Cortex of kidney (tissue), 1 donor: ENCODE results near the gene TLR9.

Source experiments
- DNase-seq: peaks from one replicate; lab custom pipeline; 2025; lab: John Stamatoyannopoulos, UW

The TLR9 gene

DNA sequence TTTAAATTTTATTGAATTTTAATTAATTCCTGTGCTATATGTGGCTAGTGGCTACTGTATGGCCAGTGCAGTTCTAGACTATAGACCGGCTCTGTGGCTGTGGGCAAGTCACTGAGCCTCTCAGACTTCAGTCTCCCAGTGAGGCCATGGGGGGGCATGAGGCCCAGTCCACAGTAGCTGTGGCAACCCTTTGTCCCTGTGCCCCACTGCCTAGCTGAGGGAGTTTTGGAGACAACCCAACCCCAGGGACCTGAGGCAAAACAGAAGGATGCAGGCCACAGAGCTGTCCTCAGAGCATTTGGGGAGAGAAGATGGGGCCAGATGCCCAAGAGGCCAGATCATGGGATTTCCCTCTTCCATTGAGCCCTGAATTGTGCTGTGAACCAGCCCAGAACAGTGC, 52.3 kb downstream of the TLR9 start:
- DNase-seq, result no peak

DNA sequence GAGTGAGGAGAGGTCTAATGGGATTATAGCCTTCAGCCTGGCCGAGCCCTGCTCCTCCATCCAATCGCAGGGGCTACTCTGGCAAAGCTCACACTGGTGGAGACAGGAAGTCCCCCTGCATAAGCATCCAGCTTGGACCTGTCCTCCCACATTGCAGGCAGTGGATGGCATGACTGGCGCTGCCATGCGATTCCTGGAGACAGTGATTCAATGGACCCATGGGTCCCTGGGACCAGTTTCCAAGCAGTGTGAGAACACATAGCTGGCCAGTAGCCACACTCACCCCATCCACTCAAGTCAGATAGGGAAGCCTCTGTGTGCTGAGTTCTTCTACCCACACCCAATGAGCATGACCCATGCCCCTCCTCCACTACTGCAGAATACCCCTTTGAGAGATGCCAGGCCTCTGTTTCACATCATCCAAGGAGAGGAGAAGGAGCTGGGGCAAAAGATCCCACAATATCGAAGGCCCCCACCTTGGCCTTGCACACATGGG, 53.1 kb downstream of the TLR9 start:
- DNase-seq, result no peak

DNA sequence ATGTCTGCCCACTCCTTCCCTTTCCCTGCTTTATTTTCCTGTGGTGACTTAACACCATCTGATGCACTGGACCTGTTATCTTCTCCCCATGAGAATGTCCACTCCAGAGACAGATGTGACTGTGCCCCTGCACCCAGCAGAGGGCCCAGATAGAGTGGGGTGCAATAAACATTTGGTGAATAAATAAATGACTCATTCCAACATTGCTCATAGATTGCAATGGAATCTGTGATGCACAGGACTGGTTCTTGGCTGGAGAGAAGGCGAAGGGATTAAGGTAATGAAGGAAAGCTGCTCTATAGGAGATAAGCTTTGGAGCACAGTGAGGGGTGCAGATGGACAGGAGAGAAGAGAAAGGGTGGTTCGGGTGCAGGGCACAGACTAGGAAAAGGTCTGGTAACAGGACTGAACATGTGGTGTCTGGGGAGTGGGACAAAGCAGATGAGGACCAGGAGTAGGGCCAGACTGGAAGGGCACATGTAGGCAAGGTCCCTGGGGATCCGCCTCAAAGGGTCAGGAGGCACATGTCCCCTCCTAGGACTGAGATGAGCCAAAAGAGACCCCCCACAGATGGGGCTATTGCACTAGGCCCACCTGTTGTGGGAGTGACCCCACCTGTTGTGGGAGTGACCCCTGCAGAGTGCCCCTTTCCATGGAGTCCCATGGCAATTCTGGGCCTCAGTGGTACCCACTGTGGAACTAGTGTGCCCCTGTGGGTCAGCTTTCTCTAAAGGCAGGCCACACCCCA, 53.8 kb downstream of the TLR9 start:
- DNase-seq, result no peak
